HepG2 (cell line): Measurements from ENCODE around the gene TLR5. TPM values are rescaled to one million over a fixed set of nuclear protein-coding genes. Genes with fewer than 3 reads are reported as not detected.
A peak's percentile ranks its signal among the peaks of the same experiment; 100 is the strongest.

Experiments used
- ARHGAP35 ChIP-seq: sonication (generic); formaldehyde crosslinking; IDR thresholded peaks from 2 replicates; pipeline ENCODE4 v1.9.0; 2022; ENCODE audit warnings: mild to moderate bottlenecking, inconsistent platforms, moderate library complexity, missing genetic modification reagents, borderline replicate concordance
- BCLAF1 ChIP-seq: fragments of 450-650 bp; IDR thresholded peaks from 2 replicates; pipeline ENCODE4 v1.6.1; 2017; ENCODE audit warnings: mild to moderate bottlenecking
- FOXJ3 ChIP-seq: sonication (generic); formaldehyde crosslinking; IDR thresholded peaks from 2 replicates; pipeline ENCODE4 v1.4.0; 2020; ENCODE audit warnings: missing genetic modification reagents, mild to moderate bottlenecking, borderline replicate concordance
- JUNB ChIP-seq: sonication (generic); formaldehyde crosslinking; IDR thresholded peaks from 2 replicates; pipeline ENCODE4 v1.8.0; 2022; ENCODE audit warnings: missing genetic modification reagents, mild to moderate bottlenecking, borderline replicate concordance
- MAFG ChIP-seq: sonication (generic); formaldehyde crosslinking; IDR thresholded peaks from 2 replicates; pipeline ENCODE4 v1.5.1; 2020; ENCODE audit warnings: mild to moderate bottlenecking, missing genetic modification reagents
- POLR2A ChIP-seq, 2 experiments: IDR thresholded peaks; 2 replicates each; pipeline ENCODE4 v1.6.1; 2011; ENCODE audit warnings: low read depth in 2 of 2, low read length in 2 of 2, mild to moderate bottlenecking in 1 of 2, moderate library complexity in 1 of 2; ENCODE audit not compliant: insufficient read depth in 1 of 2
- POLR2G ChIP-seq: fragments of 200-400 bp; formaldehyde crosslinking; IDR thresholded peaks from 2 replicates; pipeline ENCODE4 v1.6.1; 2018; ENCODE audit warnings: mild to moderate bottlenecking, low read depth, low read length, moderate library complexity
- PRDM10 ChIP-seq: sonication (generic); formaldehyde crosslinking; IDR thresholded peaks from 2 replicates; pipeline ENCODE4 v1.4.0; 2020; ENCODE audit warnings: low read depth, missing genetic modification reagents
- RORA ChIP-seq: sonication (generic); formaldehyde crosslinking; IDR thresholded peaks from 2 replicates; pipeline ENCODE4 v1.5.0; 2020; ENCODE audit warnings: mild to moderate bottlenecking, missing genetic modification reagents, moderate library complexity
- SMARCC2 ChIP-seq: fragments of 450-650 bp; IDR thresholded peaks from 2 replicates; pipeline ENCODE4 v1.6.1; 2017; ENCODE audit warnings: antibody characterized with exemption, mild to moderate bottlenecking
- SP2 ChIP-seq: sonication (generic); formaldehyde crosslinking; IDR thresholded peaks from 2 replicates; pipeline ENCODE4 v1.5.1; 2020; ENCODE audit warnings: mild to moderate bottlenecking, missing genetic modification reagents
- STAT5B ChIP-seq: sonication (generic); formaldehyde crosslinking; IDR thresholded peaks from 2 replicates; pipeline ENCODE4 v1.4.0; 2020; ENCODE audit warnings: missing genetic modification reagents
- TGIF2 ChIP-seq: IDR thresholded peaks from 2 replicates; pipeline ENCODE4 v1.6.1; 2016; ENCODE audit warnings: control low read depth, missing compliant biosample characterization
- WIZ ChIP-seq: sonication (generic); formaldehyde crosslinking; IDR thresholded peaks from 2 replicates; pipeline ENCODE4 v1.5.1; 2020; ENCODE audit warnings: mild to moderate bottlenecking, missing genetic modification reagents
- ZNF260 ChIP-seq: sonication (generic); formaldehyde crosslinking; IDR thresholded peaks from 2 replicates; pipeline ENCODE4 v1.4.0; 2020; ENCODE audit warnings: missing genetic modification reagents, low read depth, mild to moderate bottlenecking, borderline replicate concordance
- ZNF317 ChIP-seq: sonication (generic); formaldehyde crosslinking; IDR thresholded peaks from 2 replicates; pipeline ENCODE4 v1.5.0; 2020; ENCODE audit warnings: mild to moderate bottlenecking, missing genetic modification reagents
- ZNF34 ChIP-seq: sonication (generic); formaldehyde crosslinking; IDR thresholded peaks from 2 replicates; pipeline ENCODE4 v1.4.0; 2020; ENCODE audit warnings: mild to moderate bottlenecking, missing genetic modification reagents, borderline replicate concordance
- ZNF780A ChIP-seq: sonication (generic); formaldehyde crosslinking; IDR thresholded peaks from 2 replicates; pipeline ENCODE4 v1.8.0; 2022; ENCODE audit warnings: mild to moderate bottlenecking, missing genetic modification reagents, moderate library complexity
- polyA plus RNA-seq, 8 experiments: library from polyadenylated mRNA; depleted of rRNA in 3 of 8; stranded (reverse) in 7 of 8; unstranded in 1 of 8; fragments of >200 nt; fragmentation: Illumina TruSeq in 4 of 8; extraction: Trizol in 4 of 8; gene quantifications; 2 replicates each; pipeline versions ENCODE4 v1.2.1 to v1.2.3, GENCODE V29; 2011 to 2016; ENCODE audit warnings: low read depth in 4 of 8, missing spikeins in 1 of 8, mixed read lengths in 1 of 8; ENCODE audit not compliant: insufficient read depth in 1 of 8
- total RNA-seq, 5 experiments: library from RNA; depleted of rRNA; stranded (reverse); fragments of >200 nt; fragmentation: Illumina TruSeq; extraction: Trizol; gene quantifications; 2 replicates each; pipeline ENCODE4 v1.2.3, GENCODE V29; 2016; ENCODE audit warnings: low read depth in 1 of 5
- TF ChIP-seq, protein P1 (sequence below): sonication (generic); formaldehyde crosslinking; conservative IDR thresholded peaks from 2 replicates; pipeline ENCODE4 v1.8.0; 2022; ENCODE audit warnings: missing genetic modification reagents

Gene TLR5
- total and polyA plus RNA-seq, 2 of the 13 experiments (the other 11 are each of a cell fraction or from before 2014, with no cell fraction given): not detected

DNA sequence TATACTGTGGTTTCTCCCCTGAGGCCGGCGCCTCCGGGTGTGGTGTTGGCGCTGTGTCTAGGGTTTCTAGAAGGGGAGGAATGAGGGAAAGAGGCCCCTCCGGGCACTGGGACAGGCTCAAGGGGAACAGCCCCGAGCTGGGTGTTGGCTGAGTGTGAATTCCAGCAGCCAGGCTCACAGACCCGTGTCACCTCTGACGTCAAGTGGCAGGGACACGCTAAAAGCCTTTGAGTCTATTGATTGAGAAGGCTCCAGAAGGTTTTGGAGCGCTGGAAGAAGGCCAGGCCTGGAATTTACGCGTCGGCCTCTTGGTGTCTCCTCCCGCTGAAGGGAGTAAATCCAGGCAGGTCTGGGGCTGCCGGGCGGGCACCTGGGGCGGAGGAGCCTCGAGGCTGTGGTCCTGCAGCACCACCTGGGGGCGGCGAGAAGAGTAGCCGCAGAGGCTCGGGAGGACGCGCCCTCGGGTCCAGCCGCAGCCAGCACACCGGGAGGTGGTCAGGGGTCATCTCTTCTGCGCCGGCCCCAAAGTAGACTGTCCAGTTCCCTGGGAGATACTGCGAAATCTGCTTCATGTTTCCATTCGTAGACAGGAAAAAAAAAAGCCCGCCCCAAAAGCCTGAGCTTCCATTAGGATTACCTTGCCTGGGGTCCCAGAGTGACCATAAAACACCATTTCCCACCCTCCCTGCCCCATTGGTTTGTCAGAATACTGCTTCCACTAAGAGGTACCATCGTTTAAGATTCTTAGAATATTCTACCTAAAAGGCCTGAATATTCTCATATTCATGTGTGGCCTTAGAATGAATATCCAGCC lies 61.7 kb downstream of the TLR5 start (continued):
- TF ChIP-seq PRDM10 (CRISPR knock-in tag): 0 out of 2 replicates have a peak, but pooled peaks have one; percentile 22
- TF ChIP-seq, protein P1, sequence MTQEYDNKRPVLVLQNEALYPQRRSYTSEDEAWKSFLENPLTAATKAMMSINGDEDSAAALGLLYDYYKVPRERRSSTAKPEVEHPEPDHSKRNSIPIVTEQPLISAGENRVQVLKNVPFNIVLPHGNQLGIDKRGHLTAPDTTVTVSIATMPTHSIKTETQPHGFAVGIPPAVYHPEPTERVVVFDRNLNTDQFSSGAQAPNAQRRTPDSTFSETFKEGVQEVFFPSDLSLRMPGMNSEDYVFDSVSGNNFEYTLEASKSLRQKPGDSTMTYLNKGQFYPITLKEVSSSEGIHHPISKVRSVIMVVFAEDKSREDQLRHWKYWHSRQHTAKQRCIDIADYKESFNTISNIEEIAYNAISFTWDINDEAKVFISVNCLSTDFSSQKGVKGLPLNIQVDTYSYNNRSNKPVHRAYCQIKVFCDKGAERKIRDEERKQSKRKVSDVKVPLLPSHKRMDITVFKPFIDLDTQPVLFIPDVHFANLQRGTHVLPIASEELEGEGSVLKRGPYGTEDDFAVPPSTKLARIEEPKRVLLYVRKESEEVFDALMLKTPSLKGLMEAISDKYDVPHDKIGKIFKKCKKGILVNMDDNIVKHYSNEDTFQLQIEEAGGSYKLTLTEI (CRISPR knock-in tag): no peak
- no peak for TF ChIP-seq STAT5B (CRISPR knock-in tag)
- no peak for TF ChIP-seq ZNF317 (CRISPR knock-in tag)
- TF ChIP-seq MAFG (CRISPR knock-in tag): no peak
- TF ChIP-seq WIZ (CRISPR knock-in tag): no peak
- peak; percentile 43; the same call in 1 of the 2 replicates for TF ChIP-seq FOXJ3
- TF ChIP-seq SMARCC2: no peak
- TF ChIP-seq ZNF780A (CRISPR knock-in tag): no peak
- peak; percentile 24; the same call in 1 of the 2 replicates for TF ChIP-seq SP2 (CRISPR knock-in tag)
- no peak for TF ChIP-seq BCLAF1
- no peak for TF ChIP-seq RORA
- TF ChIP-seq TGIF2 (CRISPR knock-in tag): no peak
- no peak for TF ChIP-seq POLR2G
- no peak for TF ChIP-seq JUNB (CRISPR knock-in tag)
- no peak for TF ChIP-seq ZNF34 (CRISPR knock-in tag)
- no peak for TF ChIP-seq ARHGAP35 (CRISPR knock-in tag)
- no peak for TF ChIP-seq POLR2A (IDR thresholded peaks at IDR 0.05; ENCODE audit: insufficient read depth in 1 of 2, low read depth in 2 of 2, low read length in 2 of 2)
- TF ChIP-seq ZNF260 (CRISPR knock-in tag): no peak
